AG20443 (cell line): ENCODE measurements around the gene RBBP6.

Source experiments
- DNase-seq: peaks from one replicate; pipeline ENCODE4 v3.0.0; 2012; ENCODE audit warnings: low spot score, mixed read lengths

Gene RBBP6

DNA sequence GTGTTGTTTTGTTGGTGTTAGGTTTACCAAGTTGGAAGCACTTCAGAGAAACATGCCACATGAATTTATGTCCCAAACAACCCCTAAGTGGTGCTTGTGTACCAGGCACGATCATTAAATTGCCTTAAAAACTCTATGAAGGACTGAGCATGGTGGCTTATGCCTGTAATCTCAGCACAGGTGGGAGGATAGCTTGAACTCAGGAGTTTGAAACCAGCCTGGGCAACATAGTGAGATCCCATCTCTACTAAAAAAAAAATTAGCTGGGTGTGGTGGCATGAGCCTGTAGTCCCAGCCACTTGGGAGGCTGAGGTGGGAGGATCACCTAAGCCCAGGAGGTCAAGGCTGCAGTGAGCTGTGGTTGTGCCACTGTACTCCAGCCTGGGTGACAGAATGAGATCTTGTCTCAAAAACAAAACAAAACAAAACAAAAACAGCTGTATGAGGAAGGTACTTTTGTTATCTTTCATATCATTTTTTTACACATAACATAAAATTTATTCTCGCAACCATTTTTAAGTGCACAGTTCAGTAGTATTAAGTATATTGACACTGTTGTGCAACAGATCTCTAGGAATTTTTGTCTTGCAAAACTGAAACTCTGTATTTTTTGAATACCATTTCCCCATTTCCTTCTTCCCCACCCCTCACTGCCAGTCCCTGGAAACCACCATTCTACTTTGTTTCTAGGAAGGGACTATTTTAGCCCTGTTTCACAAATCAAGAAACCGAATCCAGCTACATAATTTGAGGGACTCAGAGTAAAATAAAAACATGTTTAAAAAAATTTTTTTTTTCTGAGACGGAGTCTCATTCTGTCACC is 14.3 kb upstream of the RBBP6 start:
- no peak for DNase-seq

- DNase-seq, result peak; percentile 76
These were observed 13.3 kb upstream of the RBBP6 start for GRCh38 chr16:24525970-24526559.

DNA sequence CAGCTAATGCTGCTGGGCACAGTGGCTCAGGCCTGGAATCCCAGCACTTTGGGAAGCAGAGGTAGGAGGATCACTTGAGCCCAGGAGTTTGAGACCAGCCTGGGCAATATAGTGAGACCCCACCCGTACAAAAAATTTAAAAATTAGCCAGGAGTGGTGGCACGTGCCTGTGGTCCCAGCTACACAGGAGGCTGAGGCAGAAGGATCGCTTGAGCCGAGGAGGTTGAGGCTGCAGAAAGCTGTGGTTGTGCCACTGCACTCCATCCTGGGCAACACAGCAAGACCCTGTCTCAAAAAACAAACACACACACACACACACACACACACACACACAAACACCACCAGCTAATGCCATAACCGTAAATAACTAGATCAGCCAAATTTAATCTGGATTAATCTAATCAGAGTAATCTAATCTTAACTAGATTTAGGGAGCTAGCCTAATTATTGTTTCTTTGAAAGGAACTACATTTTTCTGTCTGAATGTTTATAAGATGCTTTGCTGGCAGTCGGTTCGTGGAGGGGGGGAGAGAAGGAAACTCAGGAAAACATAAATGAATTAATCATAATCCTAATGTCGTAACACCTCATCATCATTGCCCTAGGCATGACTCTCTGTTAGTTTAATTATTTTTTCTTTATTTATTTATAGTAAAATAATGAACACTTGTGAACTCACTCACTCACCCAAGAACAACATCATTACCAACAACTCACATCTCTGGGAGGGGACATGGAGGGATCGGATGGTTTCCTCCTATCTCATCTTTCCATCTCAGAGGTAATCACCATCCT is 12.5 kb upstream of the RBBP6 start:
- no peak for DNase-seq

GRCh38 chr16:24531166-24531565 is 8.2 kb upstream of the RBBP6 start:
- no peak for DNase-seq

- no peak for DNase-seq
These were observed 4.7 kb upstream of the RBBP6 start for GRCh38 chr16:24534620-24535019.

DNA sequence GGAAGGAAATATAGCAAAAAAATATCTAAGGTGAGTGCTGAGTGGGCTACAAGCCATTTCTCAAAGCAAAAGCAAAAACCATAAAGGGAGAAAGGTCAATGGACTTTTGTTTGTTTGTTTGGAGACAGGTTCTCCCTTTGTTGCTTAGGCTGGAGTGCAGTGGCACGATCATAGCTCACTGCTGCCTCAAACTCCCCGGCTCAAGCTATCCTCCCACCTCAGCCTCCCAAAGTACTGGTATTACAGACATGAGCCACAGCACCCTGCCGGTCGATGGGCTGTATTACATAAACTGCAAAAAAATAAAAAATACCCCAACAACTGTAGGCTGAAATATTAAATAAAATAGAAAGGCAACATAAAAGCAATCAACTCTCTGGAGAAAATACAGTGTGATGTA is 3.5 kb upstream of the RBBP6 start:
- DNase-seq, result no peak

- DNase-seq, result no peak
These were observed 2.7 kb upstream of the RBBP6 start for GRCh38 chr16:24536671-24537070.

GRCh38 chr16:24537474-24538337 is 1.7 kb upstream of the RBBP6 start:
- DNase-seq, result peak; percentile 9

GRCh38 chr16:24538756-24539294 is 541 bp upstream of the RBBP6 start:
- no peak for DNase-seq

DNA sequence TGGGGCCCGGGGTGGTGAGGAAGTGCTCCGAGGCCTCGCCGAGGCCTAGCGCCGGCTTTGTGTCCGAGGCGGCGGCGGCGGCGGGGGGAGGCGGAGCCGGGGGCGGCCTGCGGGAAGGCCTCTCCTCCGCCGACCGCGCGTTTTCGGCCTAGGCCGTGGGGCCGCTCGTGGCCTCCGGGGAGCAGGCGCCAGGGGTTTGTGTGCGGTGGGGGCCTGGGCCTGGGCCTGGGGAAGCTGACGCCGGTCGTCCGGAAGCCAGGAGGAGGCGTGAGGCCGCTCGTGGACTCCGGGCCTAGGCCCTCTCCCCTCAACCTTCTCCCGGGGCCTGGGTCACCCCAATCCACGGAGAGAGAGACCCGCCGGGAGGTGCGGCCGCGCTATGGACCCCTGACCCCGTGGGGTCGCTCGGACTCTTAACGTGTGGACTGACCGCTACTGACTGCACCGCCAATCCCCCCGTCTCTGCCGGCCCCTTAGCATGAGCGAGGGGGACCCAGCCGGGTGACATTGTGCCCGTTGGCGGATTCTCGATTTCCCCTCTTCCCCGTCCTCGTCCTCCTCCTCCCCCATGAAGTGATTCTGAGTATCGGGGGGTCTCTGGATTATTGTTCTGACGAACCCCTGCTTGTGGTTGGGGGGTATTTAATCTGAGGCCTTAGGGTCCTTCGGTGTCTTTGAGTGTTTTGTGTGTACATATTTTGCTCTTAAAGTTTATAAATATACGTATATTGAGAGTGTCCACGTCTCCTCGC is 660 bp downstream of the RBBP6 start:
- DNase-seq, result peak; percentile 63

GRCh38 chr16:24540602-24541210 is 1.3 kb downstream of the RBBP6 start:
- DNase-seq, result peak; percentile 10

DNA sequence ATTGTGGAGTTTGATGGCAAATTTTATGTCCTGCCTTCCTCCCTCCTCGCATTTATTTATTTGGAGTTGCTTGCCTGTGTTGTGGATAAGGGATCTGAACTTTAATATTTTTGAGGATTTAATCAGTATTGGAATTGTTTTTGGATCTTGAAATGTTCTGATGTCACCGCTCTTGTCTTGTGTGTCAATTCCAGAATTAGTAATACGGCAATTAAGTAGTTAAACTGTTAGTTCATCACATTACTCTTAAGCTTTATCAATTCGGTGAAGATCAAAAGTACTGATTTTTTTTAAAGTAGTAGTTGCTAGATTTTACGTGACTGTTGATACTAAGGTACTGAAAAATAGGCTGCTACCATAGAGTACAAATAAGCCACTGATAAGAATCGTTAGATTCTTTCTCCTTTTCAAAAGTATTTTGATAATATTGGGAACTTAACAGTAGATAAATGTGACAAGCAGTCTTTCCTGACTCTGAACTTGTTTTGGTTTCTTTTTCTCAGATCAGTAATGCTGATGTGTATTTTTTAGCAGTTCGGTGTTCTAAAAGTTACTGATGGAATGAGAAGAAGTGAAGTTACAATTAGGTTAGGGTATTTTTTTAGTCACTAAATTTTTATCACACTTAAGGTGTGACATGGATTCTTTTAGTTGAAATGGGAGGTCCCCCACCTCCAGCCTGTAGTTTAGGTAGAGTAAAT is 2.0 kb downstream of the RBBP6 start:
- DNase-seq, result no peak

- DNase-seq, result no peak
These were observed 4.6 kb downstream of the RBBP6 start for GRCh38 chr16:24543949-24544348.

GRCh38 chr16:24544640-24545039 is 5.3 kb downstream of the RBBP6 start:
- DNase-seq, result peak; percentile 19

DNA sequence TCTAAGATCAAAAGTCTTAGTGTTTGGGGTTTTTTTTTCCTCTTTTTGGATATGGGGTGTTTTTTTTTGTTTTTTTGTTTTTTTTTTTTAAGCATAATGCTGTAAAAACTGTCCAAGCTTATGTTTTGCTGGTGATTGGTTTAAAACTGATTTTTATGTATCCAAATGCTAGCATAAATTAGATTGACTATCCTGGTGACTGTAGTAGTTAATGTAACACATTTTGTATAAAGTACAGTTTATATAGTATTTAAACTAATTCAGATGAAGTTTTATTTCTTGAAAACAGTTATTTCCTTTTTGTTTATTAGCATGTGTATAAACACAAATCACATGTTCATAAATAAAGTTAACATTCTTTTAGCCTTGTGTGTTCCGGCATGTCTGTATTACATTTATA is 10.9 kb downstream of the RBBP6 start:
- no peak for DNase-seq

DNA sequence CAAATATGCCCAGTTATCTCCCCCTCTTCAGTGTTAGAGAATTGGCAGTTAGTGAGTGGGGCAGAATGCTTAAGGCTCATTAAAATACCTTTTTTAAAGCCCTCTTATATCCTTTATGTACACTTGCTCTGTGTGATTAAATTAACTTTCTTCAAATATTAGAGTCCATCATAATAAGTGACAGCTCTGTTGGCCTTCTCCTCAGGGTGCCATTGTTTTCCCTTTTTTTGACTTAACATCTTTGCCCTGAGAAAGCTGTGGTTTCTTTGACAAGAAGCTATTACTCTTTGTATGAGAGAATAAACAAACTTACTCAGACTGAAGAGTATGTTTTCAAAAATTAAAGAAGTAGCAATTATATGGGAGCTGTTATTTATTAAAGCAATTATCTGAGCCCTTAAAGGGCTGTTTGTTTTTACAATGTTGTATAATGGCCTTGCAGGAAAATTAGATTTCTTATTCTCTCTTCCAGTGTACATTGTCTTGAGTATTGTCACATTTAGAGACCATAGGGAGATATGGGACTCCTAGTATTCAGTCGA is 13.4 kb downstream of the RBBP6 start:
- DNase-seq, result no peak

- no peak for DNase-seq
These were observed 14.6 kb downstream of the RBBP6 start for GRCh38 chr16:24553983-24554382.

- DNase-seq, result no peak
These were observed 16.0 kb downstream of the RBBP6 start for GRCh38 chr16:24555346-24555872.

GRCh38 chr16:24562811-24563210 is 23.4 kb downstream of the RBBP6 start:
- DNase-seq, result no peak
